Measurements from ENCODE around the gene FUT8.
"Not testable (repeated sequence)": the region's sequence is repeated elsewhere in the genome, so short reads cannot be mapped to it uniquely, and the experiment has no call there.

FUT8 gene

DNA sequence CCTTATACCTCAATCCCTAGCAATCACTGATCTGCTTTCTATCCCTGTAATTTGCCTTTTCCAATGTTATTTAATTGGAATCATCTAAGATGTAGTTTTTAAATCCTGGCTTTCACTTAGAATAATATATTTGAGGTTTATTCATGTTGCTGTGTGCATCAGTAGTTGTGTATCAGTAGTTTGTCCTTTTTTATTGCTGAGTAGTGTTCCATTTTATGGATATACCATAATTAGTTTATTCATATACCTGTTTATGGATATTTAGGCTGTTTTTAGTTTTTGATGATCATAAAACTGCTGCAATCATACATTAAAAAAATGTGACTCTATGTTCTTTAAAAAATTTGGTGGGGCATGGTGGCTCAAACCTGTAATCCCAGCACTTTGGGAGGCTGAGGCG is 43.7 kb downstream of the FUT8 start:
- no peak for DNase-seq

DNA sequence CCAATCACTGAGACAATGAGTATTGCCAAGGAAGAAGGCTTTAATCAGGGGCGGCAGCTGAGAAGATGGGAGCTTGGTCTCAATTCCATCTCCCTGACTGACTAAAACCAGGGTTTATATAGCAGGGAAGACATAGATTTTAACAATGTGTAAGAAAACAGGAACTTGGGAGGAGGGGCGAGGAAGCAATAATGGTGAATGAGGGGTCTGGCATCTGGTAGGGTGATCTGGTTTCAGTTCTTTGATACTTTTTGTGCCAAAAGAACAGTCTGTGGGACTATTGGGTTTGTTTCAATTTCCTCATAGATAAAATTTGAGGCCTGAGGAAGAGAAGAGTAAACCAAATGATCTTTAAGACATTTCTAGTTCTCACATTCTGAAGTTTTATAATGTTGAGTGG is 49.2 kb downstream of the FUT8 start:
- no peak for DNase-seq

DNA sequence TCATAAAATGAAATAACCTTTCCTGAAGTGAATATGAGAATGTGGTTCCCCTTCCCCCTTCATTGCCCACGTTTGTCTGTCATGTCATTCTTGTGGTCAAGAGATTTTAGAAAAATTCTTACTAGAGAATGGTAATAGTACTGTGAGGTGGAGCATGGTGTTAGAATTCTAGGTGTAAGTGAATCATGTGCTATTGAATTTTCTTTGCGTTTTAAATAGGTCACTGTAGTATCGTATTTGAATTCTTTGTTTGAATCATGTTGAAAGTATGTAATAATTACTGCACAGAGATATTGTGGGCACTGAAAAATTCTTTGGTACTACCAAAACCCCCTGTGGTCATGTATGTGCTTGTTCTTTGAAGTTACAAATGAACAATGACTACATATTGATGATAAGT is 49.9 kb downstream of the FUT8 start:
- DNase-seq = no peak

- no peak for DNase-seq
Measured at GRCh38 chr14:65465584-65465983, 53.1 kb downstream of the FUT8 start.

DNA sequence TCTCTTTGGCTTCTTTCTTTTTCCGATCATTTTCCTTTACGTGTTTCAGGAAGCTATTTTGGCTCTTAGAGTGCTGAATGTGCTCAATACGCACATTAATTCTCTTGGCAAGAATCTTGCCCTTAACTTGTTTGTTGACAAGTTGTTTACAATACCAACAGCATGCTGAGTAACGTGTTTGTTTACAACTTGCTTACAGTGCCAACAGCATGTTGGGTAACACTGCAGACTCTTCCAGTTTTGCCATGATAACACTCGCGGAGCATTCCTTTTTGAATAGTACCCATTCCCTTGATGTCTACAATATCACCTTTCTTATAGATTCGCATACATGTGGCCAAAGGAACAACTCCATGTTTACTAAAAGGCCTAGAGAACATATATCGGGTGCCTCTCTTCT is 55.4 kb downstream of the FUT8 start:
- not testable (repeated sequence) for DNase-seq

- no peak for DNase-seq
Measured at GRCh38 chr14:65469903-65470302, 57.4 kb downstream of the FUT8 start.

GRCh38 chr14:65470404-65470880 is 57.9 kb downstream of the FUT8 start:
- DNase-seq = no peak

- no peak for DNase-seq
Measured at GRCh38 chr14:65471038-65471878, 58.7 kb downstream of the FUT8 start.

GRCh38 chr14:65472189-65472588 is 59.7 kb downstream of the FUT8 start:
- DNase-seq = no peak

DNA sequence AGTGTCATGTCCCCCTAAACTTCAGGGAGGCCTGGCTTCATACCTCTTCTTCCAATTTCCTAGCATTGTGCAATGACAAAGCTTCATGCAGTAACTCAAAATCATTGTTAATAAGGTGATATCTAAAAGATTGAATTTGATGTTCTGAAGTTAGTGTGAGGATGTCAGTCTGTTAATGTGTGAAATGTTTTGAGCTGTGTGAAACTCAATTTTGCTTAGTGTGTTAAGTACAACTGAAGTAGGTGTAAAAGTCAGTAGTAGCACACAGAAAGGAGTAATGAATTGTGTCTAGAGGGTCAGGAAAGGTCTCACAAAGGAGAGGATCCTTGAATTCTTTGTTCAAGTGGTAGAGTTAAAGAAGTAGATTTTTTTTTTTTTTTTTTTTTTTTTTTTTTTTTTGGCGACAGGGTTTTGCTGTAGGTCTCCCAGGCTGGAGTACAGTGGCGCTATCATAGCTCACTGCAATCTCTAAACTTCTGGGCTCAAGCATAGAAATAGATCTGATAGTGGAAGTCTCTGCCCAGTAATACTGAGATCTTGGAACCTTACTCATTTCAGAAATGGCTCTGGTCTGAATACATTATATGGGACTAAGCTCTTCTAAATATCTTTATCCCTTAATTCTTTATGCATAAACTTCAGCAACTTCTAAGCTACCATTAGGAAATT is 63.9 kb downstream of the FUT8 start:
- DNase-seq = no peak

- no peak for DNase-seq
Measured at GRCh38 chr14:65476942-65477318, 64.4 kb downstream of the FUT8 start.

GRCh38 chr14:65478017-65478416 is 65.5 kb downstream of the FUT8 start:
- no peak for DNase-seq

GRCh38 chr14:65478596-65478995 is 66.1 kb downstream of the FUT8 start:
- DNase-seq = no peak

DNA sequence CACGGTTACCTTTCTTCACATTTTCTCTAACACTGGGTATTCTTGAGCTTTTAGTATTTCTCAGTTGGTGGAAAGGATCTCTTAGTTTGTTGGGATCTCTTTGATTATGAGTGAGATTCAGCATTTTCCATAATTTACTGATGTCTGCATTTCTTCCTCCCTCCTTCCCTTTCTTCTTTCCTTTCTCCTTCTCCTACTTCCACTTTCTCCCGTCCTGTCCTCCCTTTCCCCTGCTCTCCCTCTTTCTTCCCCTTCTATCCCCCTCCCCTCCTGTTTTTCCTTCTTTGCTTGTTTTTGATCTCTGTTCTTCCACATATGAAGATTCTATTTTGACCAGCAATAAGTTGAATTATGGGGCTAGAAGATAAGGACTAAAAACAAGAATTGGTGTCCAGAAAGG is 66.9 kb downstream of the FUT8 start:
- DNase-seq = no peak

DNA sequence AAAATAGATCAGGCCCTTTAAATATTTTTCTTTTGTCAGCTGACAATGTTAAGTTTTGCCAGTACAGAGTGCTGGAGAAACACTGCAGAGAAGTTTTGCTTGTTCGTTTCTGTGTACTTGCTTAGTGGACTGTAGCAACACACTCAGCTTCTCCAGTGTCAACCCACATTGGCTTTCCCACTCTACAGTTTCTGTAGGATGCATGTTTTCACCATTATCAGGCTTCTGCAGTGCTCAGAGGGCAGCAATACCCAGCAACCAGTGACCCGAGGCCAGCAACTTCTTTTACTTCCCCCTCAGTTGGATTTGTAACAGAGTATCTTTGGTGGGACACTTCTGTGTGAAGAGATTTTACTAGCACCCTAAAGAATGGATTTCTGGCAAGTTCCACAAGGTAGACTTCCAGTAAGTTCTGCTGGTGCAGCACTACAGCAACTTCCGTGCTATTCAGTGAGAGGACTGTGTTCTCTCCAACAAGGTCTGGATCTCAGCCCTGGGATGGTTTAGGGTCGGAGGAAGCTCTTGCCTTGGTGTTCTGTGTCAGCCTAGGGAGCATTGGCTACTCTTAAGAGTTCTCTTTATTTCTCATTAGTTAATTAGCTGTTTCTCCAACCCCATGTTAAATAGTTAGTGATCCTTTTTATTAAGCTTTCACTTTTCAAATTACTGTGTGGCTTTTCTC is 70.4 kb downstream of the FUT8 start:
- DNase-seq = no peak

DNA sequence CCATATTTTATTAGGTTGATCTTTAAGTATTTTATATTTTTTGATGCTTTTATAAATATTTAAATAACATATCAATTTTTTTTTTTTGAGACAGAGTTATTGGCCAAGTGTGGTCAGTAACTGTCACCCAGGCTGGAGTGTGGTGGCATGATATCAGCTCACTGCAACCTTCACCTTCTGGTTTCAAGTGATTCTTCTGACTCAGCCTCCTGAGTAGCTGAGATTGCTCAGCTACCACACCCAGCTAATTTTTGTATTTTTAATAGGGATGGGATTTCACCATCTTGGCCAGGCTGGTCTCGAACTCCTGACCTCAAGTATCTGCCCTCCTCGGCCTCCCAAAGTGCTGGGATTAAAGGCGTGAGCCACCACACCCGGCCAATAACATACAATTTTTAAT is 71.1 kb downstream of the FUT8 start:
- DNase-seq = no peak

DNA sequence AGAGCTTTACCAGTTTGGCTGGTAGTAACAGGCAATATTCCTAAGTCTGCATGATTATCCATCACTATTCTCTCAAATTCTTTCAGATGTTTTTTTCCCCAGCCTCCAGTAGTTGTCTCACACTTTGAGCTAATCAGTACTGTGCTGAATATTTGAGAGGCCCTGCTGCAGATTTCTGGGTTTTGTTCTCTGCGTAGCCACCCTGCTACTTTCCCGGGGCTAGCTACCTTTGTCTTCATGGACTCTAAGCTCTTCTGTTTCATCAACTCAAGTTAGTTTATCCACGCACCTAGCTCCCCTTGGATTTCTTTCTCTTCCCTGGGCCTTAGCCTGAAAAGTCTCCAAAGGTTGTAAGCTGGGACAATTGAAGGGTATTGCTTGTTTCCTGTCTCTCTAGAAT is 73.0 kb downstream of the FUT8 start:
- no peak for DNase-seq

- no peak for DNase-seq
Measured at GRCh38 chr14:65486863-65487262, 74.3 kb downstream of the FUT8 start.

- no peak for DNase-seq
Measured at GRCh38 chr14:65487783-65488494, 75.4 kb downstream of the FUT8 start.

GRCh38 chr14:65491274-65491673 is 78.7 kb downstream of the FUT8 start:
- DNase-seq = no peak

DNA sequence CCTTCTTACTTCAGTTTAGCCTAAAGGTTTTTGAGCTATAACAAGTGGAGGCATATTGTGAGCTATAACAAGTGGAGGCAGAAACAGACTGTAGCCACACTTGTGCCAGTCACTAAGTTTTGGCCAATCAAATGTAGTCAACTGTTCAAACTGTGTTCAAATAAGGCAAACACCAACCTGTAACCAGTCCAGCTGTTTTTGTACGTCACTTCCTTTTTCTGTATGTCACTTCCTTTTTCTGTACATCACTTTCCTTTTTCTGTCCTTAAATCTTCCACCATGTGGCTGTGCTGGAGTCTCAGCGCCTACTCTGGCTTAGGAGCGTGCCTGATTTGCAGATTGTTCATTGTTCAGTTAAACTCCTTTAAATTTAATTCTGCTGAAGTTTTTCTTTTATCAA is 79.7 kb downstream of the FUT8 start:
- no peak for DNase-seq

- no peak for DNase-seq
Measured at GRCh38 chr14:65495196-65495595, 82.7 kb downstream of the FUT8 start.

Data from NCI-H774 (cell line).